Measurements from ENCODE around the gene MUC4. TPM values are rescaled to one million over a fixed set of nuclear protein-coding genes. Genes with fewer than 3 reads are reported as not detected.
"Not testable (repeated sequence)": the region's sequence is repeated elsewhere in the genome, so short reads cannot be mapped to it uniquely, and the experiment has no call there.

MUC4 gene
- total and polyA plus RNA-seq, 9 of the 15 experiments (the other 6 are each of a cell fraction or from before 2014, with no cell fraction given), result under 0.01 to 0.21 (median 0.10) TPM; not detected in 4

- intact Hi-C loops (cut with micrococcal nuclease), result loop anchor here (10.0 kb wide), 2 partner anchors 166 to 484 kb away; partner anchors contain the start of gene PPP1R2
- H3K4me2 ChIP-seq (ENCODE audit: insufficient read depth, low read length); CTCF ChIA-PET (ENCODE audit: low intra/inter-chr PET ratio); DNase-seq (ENCODE audit: extremely low read depth in 1 of 4, low spot score in 3 of 4); H3K9me3 ChIP-seq (replicated peaks; ENCODE audit: control insufficient read depth, insufficient read depth, low read depth, low read length); H4K20me1 ChIP-seq (replicated peaks; ENCODE audit: control insufficient read depth, insufficient read depth, low read length); H3K4me1 ChIP-seq (replicated peaks in 1 of 2; ENCODE audit: control insufficient read depth in 2 of 2, insufficient read depth in 2 of 2, low read length in 2 of 2); FAIRE-seq; H3K79me2 ChIP-seq (ENCODE audit: control insufficient read depth, insufficient read depth, low read length); H3K9me1 ChIP-seq (ENCODE audit: control insufficient read depth, insufficient read depth, low read length); ATAC-seq; H3K27me3 ChIP-seq (ENCODE audit: control insufficient read depth in 2 of 2, insufficient read depth in 2 of 2, low read length in 2 of 2); H3K27ac ChIP-seq (ENCODE audit: extremely low read depth, low read depth, low read length); H3K4me3 ChIP-seq; BruUV-seq (replicated peaks); H3K36me3 ChIP-seq (ENCODE audit: control insufficient read depth, insufficient read depth, low read length): not testable (repeated sequence)
- Histone ChIP-seq H3K9ac (ENCODE audit: insufficient read depth in 1 of 2, low read depth in 2 of 2, low read length in 2 of 2) (peak overlapping the region in 1 of 2 experiments; percentile 41; a peak in 1 of 4 replicates), H2AFZ (ENCODE audit: low read depth, low read length) (0 out of 2 replicates have a peak overlapping the region, but pooled peaks have one; percentile 10)
- POLR2A ChIA-PET, result interaction anchor here (1.0 to 5.0 kb wide), 2 partner anchors 8 to 11 kb away, joined by 7 to 23 read pairs; no protein-coding TSS in a partner anchor
- WGBS (ENCODE audit: insufficient coverage, low coverage, missing lambda C conversion rate), result 27% methylated on average over 6 of the region's 6 CpGs
- 0 out of 2 replicates have a peak, but pooled peaks have one; percentile 41 for TF ChIP-seq ZNF395 (CRISPR knock-in tag; IDR thresholded peaks at IDR 0.05)
- 0 out of 2 replicates have a peak, but pooled peaks have one; percentile 5 for TF ChIP-seq KLF1 (tag; IDR thresholded peaks at IDR 0.05)
- in situ Hi-C loops (cut with MboI), result loop anchor here (25.0 kb wide), 2 partner anchors 502 to 802 kb away; partner anchors contain the start of genes RNF168, SLC51A, SMCO1 and ZDHHC19
Observed at GRCh38 chr3:195710126-195710905, 101.4 kb downstream of the MUC4 start.

All from K562 (cell line).